Common myeloid progenitor, CD34-positive (primary cell): ENCODE results near the gene SMIM35.

Experiments used
- CTCF ChIA-PET: fragments of 350-600 bp; sonication (Branson Sonifier 250); formaldehyde crosslinking; loops from one replicate; lab custom pipeline; 2021; ENCODE audit warnings: antibody characterized with exemption; lab: Charles Lee
- POLR2A ChIA-PET: fragments of 350-600 bp; sonication (Branson Sonifier 250); formaldehyde crosslinking; loops from one replicate; lab custom pipeline; 2021; ENCODE audit warnings: antibody characterized with exemption; lab: Charles Lee
- DNase-seq, 3 donors: peaks; one replicate each; pipeline versions ENCODE4 v3.0.0 to v3.0.0-alpha.2; 2013
- H3K27ac ChIP-seq, 2 experiments: 1 replicate in 1 of 2; 2 replicates in 1 of 2; pipeline ENCODE4 v1.7.0; 2013; ENCODE audit warnings: inconsistent platforms in 2 of 2, low read length in 2 of 2, mild to moderate bottlenecking in 2 of 2, low read depth in 1 of 2, moderate library complexity in 1 of 2; ENCODE audit not compliant: severe bottlenecking in 2 of 2, insufficient read depth in 1 of 2, poor library complexity in 1 of 2
- H3K27me3 ChIP-seq, 5 experiments: replicated peaks in 2 of 5; 1 replicate in 3 of 5; 2 replicates in 2 of 5; pipeline versions ENCODE4 v1.6.1 to v1.7.0; 2013; ENCODE audit warnings: low read length in 4 of 5, mild to moderate bottlenecking in 2 of 5, moderate library complexity in 2 of 5, inconsistent platforms in 1 of 5; ENCODE audit not compliant: insufficient read depth in 5 of 5, control insufficient read depth in 4 of 5
- H3K36me3 ChIP-seq, 4 experiments: 1 replicate in 2 of 4; 2 replicates in 2 of 4; pipeline versions ENCODE4 v1.6.1 to v1.7.0; 2013; ENCODE audit warnings: low read length in 3 of 4, control low read depth in 1 of 4, mild to moderate bottlenecking in 1 of 4; ENCODE audit not compliant: control insufficient read depth in 4 of 4, insufficient read depth in 4 of 4
- H3K4me1 ChIP-seq, 4 experiments: 1 replicate in 3 of 4; 2 replicates in 1 of 4; pipeline versions ENCODE4 v1.6.1 to v1.7.1; 2013; ENCODE audit warnings: low read length in 3 of 4, mild to moderate bottlenecking in 3 of 4, control low read depth in 1 of 4, inconsistent platforms in 1 of 4, moderate library complexity in 1 of 4; ENCODE audit not compliant: control insufficient read depth in 4 of 4, insufficient read depth in 4 of 4; ENCODE audit errors: control extremely low read depth in 1 of 4
- H3K4me3 ChIP-seq, 7 experiments: 1 replicate in 4 of 7; 2 replicates in 3 of 7; pipeline versions ENCODE4 v1.5.1 to v1.7.0; 2013; ENCODE audit warnings: mild to moderate bottlenecking in 7 of 7, low read length in 6 of 7, moderate library complexity in 6 of 7, inconsistent platforms in 2 of 7, low read depth in 2 of 7, control low read depth in 1 of 7; ENCODE audit not compliant: insufficient read depth in 4 of 7, control insufficient read depth in 1 of 7; ENCODE audit errors: extremely low read depth in 1 of 7
- H3K9me3 ChIP-seq, 5 experiments: 1 replicate in 4 of 5; 2 replicates in 1 of 5; pipeline versions ENCODE4 v1.6.1 to v1.7.1; 2013; ENCODE audit warnings: low read length in 4 of 5, mild to moderate bottlenecking in 2 of 5, inconsistent platforms in 1 of 5, low read depth in 1 of 5, moderate library complexity in 1 of 5; ENCODE audit not compliant: control insufficient read depth in 4 of 5, insufficient read depth in 2 of 5; ENCODE audit errors: control extremely low read depth in 1 of 5
- WGBS: methylation state at CpG from one replicate; pipeline ENCODE4 v1.1.5; 2013; ENCODE audit not compliant: insufficient coverage; 5-methylcytosine and 5-hydroxymethylcytosine counted together

The SMIM35 gene

DNA sequence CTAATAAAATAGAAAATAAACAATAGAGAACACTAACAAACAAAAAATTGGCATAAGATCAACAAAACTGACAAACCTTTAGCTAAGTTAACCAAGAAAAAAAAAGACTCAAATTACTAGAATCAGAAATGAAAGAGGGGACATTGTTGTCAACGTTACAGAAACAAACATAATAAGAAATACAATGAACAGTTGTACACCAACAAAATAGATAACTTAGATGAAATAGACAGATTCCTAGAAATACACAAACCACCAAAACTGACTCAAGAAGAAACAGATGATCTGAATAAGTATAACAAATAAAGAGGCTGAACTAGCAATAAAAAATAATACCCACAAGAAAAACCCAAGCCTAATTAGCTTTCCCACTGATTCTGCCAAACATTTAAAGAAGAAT lies 44.6 kb downstream of the SMIM35 start:
- no peaks in the 10 kb centered on the region for H3K27me3 ChIP-seq
- H3K27ac ChIP-seq = no peak overlapping the region
- CTCF ChIA-PET = interaction anchor here (1.0 kb wide), 2 partner anchors 18 to 61 kb away, joined by 3 read pairs; no protein-coding TSS in a partner anchor
- WGBS = no CpG with 5 or more reads among the region's 1 CpG
- POLR2A ChIA-PET = interaction anchor here (0.6 kb wide), 1 partner anchor 219 kb away, joined by 5 read pairs; no protein-coding TSS in a partner anchor
- H3K36me3 ChIP-seq = no peaks in the 10 kb centered on the region
- DNase-seq = no peak
- H3K4me1 ChIP-seq = peaks cover 0 to 2% (median 0%) of the 10 kb centered on the region in 4 experiments
- H3K9me3 ChIP-seq = peaks cover 0 to 4% (median 0%) of the 10 kb centered on the region in 5 experiments
- H3K4me3 ChIP-seq = no peak overlapping the region

DNA sequence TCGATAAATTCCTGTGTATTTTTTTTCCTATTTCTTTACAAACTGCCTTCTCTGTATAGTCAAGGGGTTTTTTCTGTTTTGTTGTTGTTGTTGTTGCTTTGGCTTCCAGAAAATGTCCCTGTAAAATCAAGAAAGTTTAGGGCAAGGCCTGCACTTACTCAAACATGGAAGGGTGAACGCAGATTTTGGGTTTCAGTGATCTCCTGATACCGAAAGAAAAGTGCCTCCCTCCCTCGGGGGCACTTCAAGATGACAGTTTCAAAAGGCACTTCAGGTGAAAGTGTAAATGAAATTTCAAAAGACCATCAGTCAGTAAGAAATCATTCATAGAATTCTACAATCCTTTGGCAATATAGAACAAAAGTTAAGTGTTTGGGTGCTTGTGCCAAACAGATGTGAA lies 53.3 kb downstream of the SMIM35 start:
- H3K36me3 ChIP-seq = no peaks in the 10 kb centered on the region
- POLR2A ChIA-PET = no interaction called here
- H3K4me1 ChIP-seq = no peaks in the 10 kb centered on the region
- no peaks in the 10 kb centered on the region for H3K27me3 ChIP-seq
- CTCF ChIA-PET = interaction anchor here (1.0 to 1.4 kb wide), 2 partner anchors 16 to 19 kb away, joined by 3 to 4 read pairs; no protein-coding TSS in a partner anchor
- 100% methylated on average over 2 of the region's 4 CpGs for WGBS
- H3K9me3 ChIP-seq = no peaks in the 10 kb centered on the region
- no peak for DNase-seq
- H3K4me3 ChIP-seq = no peak overlapping the region
- no peak overlapping the region for H3K27ac ChIP-seq

DNA sequence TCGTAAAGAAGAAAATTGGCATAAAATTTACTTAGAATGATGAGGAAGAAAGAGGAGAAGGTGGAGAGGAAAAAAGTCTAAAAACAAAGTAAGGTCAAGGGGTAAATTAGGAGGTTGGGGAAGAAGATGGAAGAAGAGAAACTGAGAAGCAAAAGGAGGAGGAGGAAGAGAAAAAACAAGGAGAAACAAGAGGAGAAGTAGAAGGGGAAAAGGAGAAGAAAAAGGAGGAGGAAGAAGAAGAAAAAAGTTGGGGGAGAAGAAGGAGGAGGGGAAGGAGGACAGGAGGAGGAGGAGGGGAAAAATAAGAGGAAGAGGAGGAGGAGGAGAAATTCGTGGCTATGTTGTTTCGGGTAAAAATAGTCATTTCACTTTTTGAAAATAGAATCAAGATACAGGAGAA lies 58.1 kb downstream of the SMIM35 start:
- no peak overlapping the region for H3K27ac ChIP-seq
- peaks cover 0 to 3% (median 0%) of the 10 kb centered on the region in 5 experiments for H3K9me3 ChIP-seq
- H3K36me3 ChIP-seq = no peaks in the 10 kb centered on the region
- 50% methylated on average over 2 of the region's 3 CpGs for WGBS
- ChIA-PET POLR2A (no interaction called here), CTCF (no interaction called here)
- no peaks in the 10 kb centered on the region for H3K27me3 ChIP-seq
- peaks cover 0 to 7% (median 0%) of the 10 kb centered on the region in 4 experiments for H3K4me1 ChIP-seq
- DNase-seq = no peak
- no peak overlapping the region for H3K4me3 ChIP-seq

DNA sequence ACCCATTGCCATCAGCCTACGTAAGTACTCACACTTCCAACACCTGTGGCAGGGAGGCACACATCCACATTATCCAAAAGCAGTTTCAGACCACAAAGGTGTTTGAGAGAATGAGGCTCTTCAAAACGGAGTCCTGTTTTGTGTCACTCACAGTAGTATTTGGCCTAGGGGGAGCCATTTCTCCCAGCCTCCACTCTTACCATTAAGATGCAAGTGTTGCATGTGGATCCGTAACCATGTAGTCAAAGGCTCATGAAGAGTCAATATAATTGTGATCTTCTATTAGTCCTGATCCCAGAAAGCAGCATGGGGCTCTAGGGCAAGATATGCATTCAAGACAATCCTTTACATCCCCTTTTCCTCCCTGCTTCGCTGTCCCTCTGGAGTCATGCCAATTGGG lies 59.1 kb downstream of the SMIM35 start:
- Histone ChIP-seq H3K36me3 (no peaks in the 10 kb centered on the region), H3K4me1 (peaks cover 0 to 7% (median 0%) of the 10 kb centered on the region in 4 experiments), H3K27me3 (no peaks in the 10 kb centered on the region), H3K9me3 (peaks cover 0 to 3% (median 0%) of the 10 kb centered on the region in 5 experiments), H3K27ac (no peak overlapping the region), H3K4me3 (no peak overlapping the region)
- 100% methylated on average over 3 of the region's 4 CpGs for whole genome bisulfite sequencing
- DNase-seq = no peak
- ChIA-PET CTCF (interaction anchor here (1.4 kb wide), 1 partner anchor 12 kb away, joined by 5 read pairs; no protein-coding TSS in a partner anchor), POLR2A (no interaction called here)

DNA sequence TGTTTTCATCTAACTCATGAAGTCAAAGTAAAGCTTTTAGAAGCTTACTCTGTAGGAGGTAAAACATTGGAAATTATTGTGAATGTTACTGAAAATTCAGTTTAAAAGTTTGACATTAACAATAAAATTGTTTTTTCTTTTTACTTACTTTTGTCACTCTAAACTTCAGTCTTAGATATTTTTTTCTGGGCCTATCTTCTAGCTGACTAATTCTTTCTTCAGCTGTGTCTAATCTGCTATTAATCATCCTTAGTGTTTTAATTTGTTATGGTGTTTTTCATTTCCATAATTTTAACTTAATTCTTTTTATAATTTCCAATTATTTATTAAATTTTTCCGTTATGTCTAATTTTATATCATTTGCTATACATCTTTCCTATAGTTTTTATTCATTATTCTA lies 65.6 kb downstream of the SMIM35 start:
- H3K27me3 ChIP-seq = no peaks in the 10 kb centered on the region
- DNase-seq = no peak
- ChIA-PET CTCF (interaction anchor here (1.0 to 1.6 kb wide), 6 partner anchors 9 to 74 kb away, joined by 3 to 4 read pairs (median 3); no protein-coding TSS in a partner anchor), POLR2A (no interaction called here)
- no CpG with 5 or more reads among the region's 1 CpG for WGBS
- no peaks in the 10 kb centered on the region for H3K36me3 ChIP-seq
- no peak overlapping the region for H3K27ac ChIP-seq
- H3K4me3 ChIP-seq = no peak overlapping the region
- peaks cover 3 to 18% (median 7%) of the 10 kb centered on the region in 4 experiments for H3K4me1 ChIP-seq
- H3K9me3 ChIP-seq = peaks cover 1 to 22% (median 9%) of the 10 kb centered on the region in 5 experiments

DNA sequence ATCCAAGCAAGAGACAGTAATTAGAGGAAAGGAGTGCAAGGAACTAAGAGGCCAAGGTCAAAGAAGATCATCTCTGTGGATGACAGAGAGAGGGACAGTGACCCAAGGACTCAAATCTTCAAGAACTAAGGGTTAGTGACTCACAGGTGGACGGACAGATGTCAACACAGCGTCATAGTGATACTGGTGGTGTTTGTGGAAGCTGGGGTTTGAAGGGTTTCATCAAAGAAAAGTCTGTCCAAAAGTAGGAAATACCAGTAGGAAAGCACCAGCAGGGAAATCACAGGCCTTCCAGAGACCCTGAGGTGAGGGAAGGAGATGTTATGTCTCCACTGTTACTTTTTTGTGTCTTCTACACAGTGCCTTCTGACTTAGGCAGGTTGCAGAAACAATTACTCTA lies 68.4 kb downstream of the SMIM35 start:
- peaks cover 8 to 39% (median 32%) of the 10 kb centered on the region in 4 experiments for H3K4me1 ChIP-seq
- no peak overlapping the region for H3K27ac ChIP-seq
- WGBS = 100% methylated on average over 2 of the region's 2 CpGs
- DNase-seq = no peak
- H3K36me3 ChIP-seq = no peaks in the 10 kb centered on the region
- H3K9me3 ChIP-seq = peaks cover 1 to 19% (median 9%) of the 10 kb centered on the region in 5 experiments
- H3K27me3 ChIP-seq = no peaks in the 10 kb centered on the region
- no peak overlapping the region for H3K4me3 ChIP-seq
- CTCF ChIA-PET = interaction anchor here (1.3 kb wide), 1 partner anchor 34 kb away, joined by 6 read pairs; no protein-coding TSS in a partner anchor
- POLR2A ChIA-PET = no interaction called here

DNA sequence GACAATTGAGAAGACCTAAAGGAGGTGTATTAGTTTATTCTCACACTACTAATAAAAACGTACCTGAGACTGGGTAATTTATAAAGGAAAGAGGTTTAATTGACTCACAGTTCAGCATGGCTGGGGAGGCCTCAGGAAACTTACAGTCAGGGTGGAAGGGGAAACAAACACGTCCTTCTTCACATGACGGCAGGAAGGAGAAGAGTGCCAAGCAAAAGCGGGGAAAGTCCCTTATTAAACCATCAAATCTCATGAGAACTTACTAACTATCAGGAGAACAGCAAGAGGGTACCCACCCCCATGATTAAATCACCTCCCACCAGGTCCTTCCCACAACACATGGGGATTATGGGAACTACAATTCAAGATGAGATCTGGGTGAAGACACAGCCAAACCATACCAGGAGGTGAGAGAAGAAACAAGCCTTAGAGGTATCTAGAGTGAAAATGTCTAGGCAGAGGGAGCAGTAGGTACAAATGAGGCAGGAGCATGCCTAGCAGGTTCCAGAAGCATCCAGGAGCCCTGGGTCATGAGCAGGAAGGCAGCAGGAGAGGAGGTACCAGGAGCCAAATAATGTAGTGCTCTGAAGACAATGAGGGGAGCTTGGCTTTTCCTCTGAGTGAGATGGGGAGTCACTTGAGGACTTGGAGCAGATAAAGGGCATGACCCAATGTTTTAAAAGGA lies 69.0 kb downstream of the SMIM35 start:
- Histone ChIP-seq H3K4me3 (no peak overlapping the region), H3K4me1 (peaks cover 8 to 45% (median 38%) of the 10 kb centered on the region in 4 experiments), H3K27ac (no peak overlapping the region), H3K27me3 (no peaks in the 10 kb centered on the region), H3K9me3 (peaks cover 1 to 19% (median 9%) of the 10 kb centered on the region in 5 experiments), H3K36me3 (no peaks in the 10 kb centered on the region)
- WGBS = 57% methylated on average over 1 of the region's 4 CpGs
- ChIA-PET CTCF (no interaction called here), POLR2A (no interaction called here)
- DNase-seq = no peak
